Right lobe of liver (tissue), 4 donors: Measurements from ENCODE around the gene DCX.

Source experiments
- POLR2A ChIP-seq: fragments of 450-650 bp; IDR thresholded peaks from one replicate; pipeline ENCODE4 v1.6.1; 2017; ENCODE audit warnings: antibody characterized with exemption, mild to moderate bottlenecking
- TF ChIP-seq, protein P1 (sequence below), 4 donors: fragments of 200-600 bp in 3 of 4; fragments of 450-650 bp in 1 of 4; IDR thresholded peaks; one replicate each; pipeline versions ENCODE4 v1.5.1 to v1.8.0; 2016 to 2022; ENCODE audit warnings: antibody characterized with exemption in 4 of 4, mild to moderate bottlenecking in 2 of 4
- donor health status: DM: no; HTN: no; CAD: no.
- donor health status: DM: no; HTN: no; CAD: no.
- donor health status: DM: no; HTN: yes; CAD: no.

- TF ChIP-seq POLR2A = no peak
- TF ChIP-seq, protein P1, sequence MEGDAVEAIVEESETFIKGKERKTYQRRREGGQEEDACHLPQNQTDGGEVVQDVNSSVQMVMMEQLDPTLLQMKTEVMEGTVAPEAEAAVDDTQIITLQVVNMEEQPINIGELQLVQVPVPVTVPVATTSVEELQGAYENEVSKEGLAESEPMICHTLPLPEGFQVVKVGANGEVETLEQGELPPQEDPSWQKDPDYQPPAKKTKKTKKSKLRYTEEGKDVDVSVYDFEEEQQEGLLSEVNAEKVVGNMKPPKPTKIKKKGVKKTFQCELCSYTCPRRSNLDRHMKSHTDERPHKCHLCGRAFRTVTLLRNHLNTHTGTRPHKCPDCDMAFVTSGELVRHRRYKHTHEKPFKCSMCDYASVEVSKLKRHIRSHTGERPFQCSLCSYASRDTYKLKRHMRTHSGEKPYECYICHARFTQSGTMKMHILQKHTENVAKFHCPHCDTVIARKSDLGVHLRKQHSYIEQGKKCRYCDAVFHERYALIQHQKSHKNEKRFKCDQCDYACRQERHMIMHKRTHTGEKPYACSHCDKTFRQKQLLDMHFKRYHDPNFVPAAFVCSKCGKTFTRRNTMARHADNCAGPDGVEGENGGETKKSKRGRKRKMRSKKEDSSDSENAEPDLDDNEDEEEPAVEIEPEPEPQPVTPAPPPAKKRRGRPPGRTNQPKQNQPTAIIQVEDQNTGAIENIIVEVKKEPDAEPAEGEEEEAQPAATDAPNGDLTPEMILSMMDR (IDR thresholded peaks at IDR 0.05) = no peak
Observed at GRCh38 chrX:111270339-111270738, 141.7 kb downstream of the DCX start, which contains the start of gene CAPN6.
